ENCODE data around the gene NUDT8.

NUDT8 gene

DNA sequence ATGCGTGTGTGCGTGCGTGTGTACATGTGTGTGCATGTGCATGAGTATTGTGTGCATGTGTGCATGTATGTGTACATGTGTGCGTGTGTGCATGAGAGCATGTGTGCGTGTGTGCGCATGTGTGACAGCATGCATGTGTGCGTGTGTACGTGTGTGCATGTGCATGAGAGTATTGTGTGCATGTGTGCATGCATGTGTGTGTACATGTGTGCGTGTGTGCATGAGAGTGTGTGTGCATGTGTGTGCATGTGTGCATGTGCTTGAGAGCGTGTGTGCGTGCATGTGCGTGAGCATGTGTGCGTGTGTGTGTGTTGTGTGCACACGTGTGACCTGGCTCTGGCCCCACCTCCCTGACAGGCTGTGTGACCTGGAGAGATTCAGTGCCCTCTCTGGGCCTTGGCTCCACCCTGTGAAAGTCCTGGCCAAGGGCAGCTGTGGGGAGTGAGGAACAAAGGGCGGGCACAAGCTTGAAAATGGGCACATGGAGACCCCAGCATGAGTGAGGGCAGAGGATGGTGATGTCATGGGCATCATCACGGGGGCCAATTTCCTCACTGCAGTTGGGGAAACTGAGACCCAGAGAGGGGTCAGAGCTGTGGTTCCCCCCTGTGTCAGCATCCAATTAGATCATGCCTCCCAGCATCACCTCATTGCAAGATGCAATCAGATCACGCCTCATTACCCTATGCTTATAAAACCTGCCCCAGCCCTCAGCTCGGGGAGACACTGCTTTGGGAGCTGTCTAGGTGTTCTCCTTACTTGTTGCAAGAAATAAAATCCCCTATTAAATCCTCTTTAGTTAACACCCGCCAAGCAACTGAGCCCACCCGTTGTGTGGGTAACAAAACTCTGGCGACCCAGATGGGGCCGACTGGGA lies 20.1 kb upstream of the NUDT8 start:
- peaks cover 0 to 3% of the 10 kb centered on the region in 2 donors for H3K36me3 Mint-ChIP-seq
- H3K27ac Mint-ChIP-seq: peak overlapping the region; percentile 94
- no peaks in the 10 kb centered on the region for H3K27me3 Mint-ChIP-seq
- no peaks in the 10 kb centered on the region for H3K9me3 Mint-ChIP-seq
- H3K4me1 Mint-ChIP-seq: peaks cover 47 to 64% of the 10 kb centered on the region in 2 donors
- peak overlapping the region; percentile 79 to 88 for H3K4me3 Mint-ChIP-seq
- no peak for ATAC-seq (replicated peaks)
- no peak for DNase-seq

DNA sequence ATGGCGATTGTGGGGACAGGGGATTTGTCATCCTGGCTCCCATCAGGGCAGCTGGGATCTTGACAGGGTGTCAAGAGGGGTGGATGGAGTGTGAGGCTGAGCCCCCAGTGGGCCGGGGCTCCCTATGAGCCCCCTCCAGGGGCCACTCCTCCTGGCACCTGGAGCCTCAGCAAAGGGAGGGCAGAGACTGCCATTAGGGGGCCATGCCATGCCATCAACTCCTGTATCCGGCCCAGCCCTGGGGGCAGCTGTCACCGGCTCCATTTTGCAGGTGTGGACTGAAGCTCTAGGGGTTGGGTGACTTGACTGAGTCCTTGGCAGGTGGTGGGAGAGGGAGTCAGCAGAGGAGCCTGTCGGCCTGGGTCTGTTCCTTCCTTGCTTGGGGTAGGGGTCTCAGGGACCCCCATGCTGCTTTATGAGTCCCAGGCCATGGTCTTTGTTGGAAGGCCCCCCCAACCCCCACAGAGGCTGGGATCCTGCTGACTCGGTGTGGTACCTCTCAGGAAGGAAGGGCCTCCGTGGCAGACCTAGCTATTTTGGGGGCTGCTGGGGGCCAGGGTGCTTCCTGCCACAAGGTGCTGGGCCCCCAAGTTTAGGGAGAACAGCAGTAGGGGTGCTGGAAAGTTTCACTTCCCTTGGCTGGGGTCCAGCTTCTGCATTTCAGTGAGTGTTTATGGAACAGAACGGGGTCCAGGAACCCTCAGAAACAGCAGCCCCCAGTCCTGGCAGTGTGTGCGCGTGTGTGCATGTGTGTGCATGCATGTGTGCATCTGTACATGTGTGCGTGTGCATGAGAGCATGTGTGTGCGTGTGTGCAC lies 19.3 kb upstream of the NUDT8 start:
- DNase-seq: no peak

DNA sequence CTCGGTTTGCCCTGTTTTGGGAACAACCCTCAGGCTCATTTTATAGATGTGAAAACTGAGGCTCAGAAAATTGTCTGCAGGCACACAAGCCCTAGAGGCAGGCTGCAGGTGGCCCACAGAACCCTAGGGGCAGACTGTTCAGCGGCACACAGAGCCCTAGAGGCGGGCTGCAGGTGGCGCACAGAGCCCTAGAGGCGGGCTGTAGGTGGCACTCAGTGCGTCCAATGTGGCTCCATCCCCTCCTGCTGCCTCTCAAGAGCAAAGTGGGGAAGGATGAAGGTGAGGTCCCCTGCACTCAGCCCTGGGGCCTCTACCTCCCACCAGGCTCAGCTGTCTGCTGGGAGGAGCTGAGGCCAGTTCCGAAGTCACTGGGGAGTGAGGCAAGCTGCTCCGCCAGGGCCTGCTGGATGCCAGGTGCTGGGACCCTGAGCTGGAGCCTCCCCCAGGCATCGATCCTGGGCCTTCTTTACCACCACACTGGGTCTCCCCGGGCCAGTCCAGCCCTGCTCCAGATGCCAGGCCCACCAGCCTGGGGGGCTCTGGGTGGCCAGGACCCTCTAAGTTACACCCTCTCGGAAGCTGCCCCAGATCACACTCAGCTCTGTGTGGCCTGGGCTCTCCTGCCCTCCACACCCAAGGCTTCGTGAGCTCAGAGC lies 18.5 kb upstream of the NUDT8 start:
- H3K36me3 Mint-ChIP-seq: peaks cover 0 to 3% of the 10 kb centered on the region in 2 donors
- H3K4me3 Mint-ChIP-seq: no peak overlapping the region
- peak overlapping the region; percentile 80 for H3K27ac Mint-ChIP-seq
- peak; percentile 68 for DNase-seq
- peak; percentile 88 to 90 for ATAC-seq (replicated peaks)
- H3K27me3 Mint-ChIP-seq: no peaks in the 10 kb centered on the region
- H3K9me3 Mint-ChIP-seq: no peaks in the 10 kb centered on the region
- H3K4me1 Mint-ChIP-seq: peaks cover 51 to 68% of the 10 kb centered on the region in 2 donors

More for the DNA sequence above, 19.3 kb upstream of the NUDT8 start:
- peak; percentile 13 to 17 for ATAC-seq (replicated peaks)
- Mint-ChIP-seq H3K4me1 (peaks cover 51 to 68% of the 10 kb centered on the region in 2 donors), H3K9me3 (no peaks in the 10 kb centered on the region), H3K27ac (peak overlapping the region; percentile 80), H3K27me3 (no peaks in the 10 kb centered on the region), H3K36me3 (peaks cover 0 to 3% of the 10 kb centered on the region in 2 donors), H3K4me3 (peak overlapping the region; percentile 25 to 64)

DNA sequence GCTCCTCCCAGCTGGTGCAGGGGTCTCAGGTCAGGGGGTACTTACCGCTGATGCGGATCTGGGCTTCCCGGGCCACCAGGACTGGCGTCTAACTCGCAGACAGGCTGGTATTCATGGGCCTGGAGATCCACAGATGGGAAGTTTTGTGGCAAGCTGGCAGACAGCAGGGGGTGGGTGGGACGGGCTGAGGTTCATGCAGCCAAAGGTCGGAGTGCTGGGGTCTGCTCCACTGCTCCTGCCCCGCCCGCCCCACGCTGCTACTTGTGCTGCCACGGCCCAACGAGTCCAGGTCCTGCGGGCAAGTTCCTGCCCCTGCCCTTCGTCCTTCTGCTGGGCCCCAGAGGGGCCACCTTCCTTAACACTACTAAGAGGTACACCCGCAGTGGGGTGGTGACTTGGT lies 17.7 kb upstream of the NUDT8 start:
- Mint-ChIP-seq H3K4me1 (peaks cover 51 to 68% of the 10 kb centered on the region in 2 donors), H3K36me3 (peaks cover 0 to 3% of the 10 kb centered on the region in 2 donors), H3K9me3 (no peaks in the 10 kb centered on the region), H3K27ac (no peak overlapping the region), H3K27me3 (no peaks in the 10 kb centered on the region), H3K4me3 (peak overlapping the region in 1 of 2 donors; percentile 51)
- DNase-seq: no peak
- ATAC-seq (replicated peaks): no peak

DNA sequence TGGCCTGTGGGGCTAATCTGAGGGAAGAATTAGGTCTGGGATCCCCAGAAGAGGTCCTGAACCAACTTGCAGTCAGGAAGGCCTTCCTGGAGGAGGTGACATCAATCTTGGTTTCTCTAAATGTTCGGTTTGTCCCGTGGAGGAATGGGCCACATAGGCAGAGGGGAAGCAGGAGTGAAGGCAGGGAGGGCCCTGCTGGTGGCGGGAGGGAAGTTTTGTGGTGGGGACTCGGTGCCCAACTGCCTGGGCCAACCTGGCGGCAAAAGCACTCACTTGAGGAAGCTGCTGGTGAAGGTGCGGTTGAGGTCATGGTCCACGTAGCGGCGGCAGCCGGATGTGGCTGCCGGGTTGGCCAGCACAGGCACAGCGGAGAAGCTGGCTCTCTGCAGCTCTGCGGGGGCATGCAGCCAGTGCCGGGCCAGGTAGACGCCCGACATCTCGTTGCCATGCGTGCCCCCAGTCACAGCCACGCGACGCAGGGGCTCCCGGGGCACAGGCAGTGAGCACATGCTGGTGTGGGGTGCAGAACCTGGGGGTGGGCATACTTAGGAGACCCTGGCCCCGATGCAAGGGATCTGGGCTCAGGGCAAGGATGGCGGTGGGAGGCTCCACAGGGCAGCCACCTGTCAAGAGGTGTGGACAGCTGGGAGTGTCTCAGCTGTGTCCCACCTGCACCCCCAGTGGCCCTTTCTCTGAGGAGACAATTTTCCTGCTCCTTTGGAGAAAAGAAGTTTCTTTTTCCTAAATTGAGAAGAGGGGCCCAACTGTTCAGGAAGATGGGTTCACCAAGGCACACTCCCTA lies 17.0 kb upstream of the NUDT8 start:
- H3K27ac Mint-ChIP-seq: peak overlapping the region; percentile 70

DNA sequence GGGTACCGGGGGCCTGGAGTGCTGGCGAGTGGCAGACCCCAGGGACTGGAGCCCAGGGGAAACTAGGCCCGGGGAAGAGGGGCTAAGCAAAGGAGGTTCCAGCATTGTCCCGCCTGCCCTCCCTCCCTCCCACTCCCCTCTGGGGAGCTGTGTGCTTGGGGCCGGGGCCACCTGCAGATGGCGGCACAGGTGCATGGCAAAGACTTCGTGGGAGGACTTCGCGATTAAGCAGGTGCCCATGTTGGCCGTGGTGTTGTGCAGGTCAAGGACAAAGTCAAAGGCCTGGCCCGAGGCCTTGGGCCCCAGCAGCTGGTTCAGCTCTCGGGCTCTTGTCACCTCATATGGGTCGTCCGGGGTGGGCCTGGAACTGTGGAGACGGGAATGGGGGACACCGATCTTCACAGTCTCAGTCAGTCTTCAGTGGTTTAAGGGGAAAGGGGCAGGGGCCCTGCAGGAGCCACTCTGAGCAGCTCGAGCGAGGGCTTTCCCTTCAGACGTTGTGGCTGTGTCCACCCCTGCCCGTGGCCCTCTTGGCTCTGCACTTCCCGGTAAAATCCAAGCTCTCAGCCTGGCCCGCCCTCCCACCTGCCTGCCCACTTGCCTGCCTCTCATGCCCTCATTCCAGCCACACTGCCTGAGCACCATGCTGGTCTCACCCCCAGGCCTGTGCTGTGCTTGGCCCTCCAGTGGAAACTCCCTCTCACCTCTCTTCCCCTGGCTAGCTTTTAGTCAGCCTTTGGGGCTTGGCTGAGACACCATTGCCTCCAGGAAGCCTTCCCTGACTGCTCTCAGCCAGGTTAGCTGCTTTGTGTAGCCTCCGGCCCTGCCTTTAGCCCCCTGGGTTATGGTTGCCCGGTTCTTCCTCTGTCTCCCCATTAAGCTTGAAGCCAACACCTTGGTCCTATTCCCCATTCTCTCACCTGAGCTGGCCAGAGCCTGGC lies 16.1 kb upstream of the NUDT8 start:
- Mint-ChIP-seq H3K36me3 (peaks cover 0 to 3% of the 10 kb centered on the region in 2 donors), H3K27me3 (no peaks in the 10 kb centered on the region), H3K9me3 (no peaks in the 10 kb centered on the region), H3K4me3 (no peak overlapping the region), H3K4me1 (peaks cover 53 to 63% of the 10 kb centered on the region in 2 donors), H3K27ac (peak overlapping the region; percentile 47)
- DNase-seq (no peak), ATAC-seq (replicated peaks) (peak in 1 of 2 donors; percentile 16)

More for the DNA sequence above, 17.0 kb upstream of the NUDT8 start:
- Mint-ChIP-seq H3K27me3 (no peaks in the 10 kb centered on the region), H3K4me1 (peaks cover 53 to 68% of the 10 kb centered on the region in 2 donors), H3K4me3 (peak overlapping the region; percentile 57 to 59), H3K36me3 (peaks cover 0 to 3% of the 10 kb centered on the region in 2 donors), H3K9me3 (no peaks in the 10 kb centered on the region)
- peak; percentile 61 for DNase-seq
- ATAC-seq (replicated peaks): peak; percentile 50 to 63

DNA sequence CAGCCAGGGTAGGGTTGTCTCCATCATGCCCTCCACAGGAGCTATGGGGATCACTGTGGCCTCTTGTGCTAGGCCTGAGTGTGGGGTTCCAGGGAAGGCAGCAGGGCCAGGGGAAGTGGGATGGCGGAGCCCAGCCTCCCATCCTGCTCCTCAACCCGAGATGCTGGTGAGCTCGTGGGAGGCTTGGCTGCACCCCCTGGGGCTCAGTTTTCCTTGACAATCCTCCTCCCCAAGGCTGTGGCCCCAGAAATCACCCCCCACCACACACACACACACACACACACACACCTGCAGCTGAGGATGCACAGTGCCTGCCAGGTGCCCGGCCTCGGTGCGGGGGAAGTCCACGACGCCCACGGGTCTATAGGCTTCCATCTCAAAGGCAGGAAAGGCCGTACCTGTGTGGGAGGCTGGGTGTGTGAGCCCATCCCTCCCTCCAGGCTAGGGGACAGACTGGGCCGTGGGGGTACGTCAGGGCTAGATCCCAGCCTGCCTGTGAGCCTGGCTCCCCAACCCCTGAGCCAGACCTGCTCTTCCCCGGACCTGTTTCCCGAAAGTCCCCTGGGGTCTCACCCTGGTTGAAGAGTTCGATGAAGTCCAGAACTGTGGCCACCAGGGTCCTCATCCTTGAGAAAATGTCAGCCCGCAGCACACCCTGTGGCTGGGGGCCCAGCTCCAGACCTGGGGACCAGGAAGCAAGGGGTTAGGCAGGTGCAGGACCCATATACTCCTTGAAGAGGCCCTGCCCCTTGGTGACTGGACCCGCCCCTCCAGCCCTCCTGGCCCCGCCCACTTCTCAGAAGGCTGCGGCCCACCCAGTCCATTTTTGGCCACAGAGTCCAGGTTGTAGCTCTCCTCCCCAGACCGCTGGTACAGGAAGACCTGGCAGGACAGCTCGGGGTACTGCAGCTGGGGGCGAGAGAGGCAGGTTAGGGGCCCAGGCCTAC lies 15.0 kb upstream of the NUDT8 start:
- DNase-seq: no peak
- Mint-ChIP-seq H3K36me3 (no peaks in the 10 kb centered on the region), H3K27me3 (peaks cover 0 to 5% of the 10 kb centered on the region in 2 donors), H3K4me1 (peaks cover 47 to 60% of the 10 kb centered on the region in 2 donors), H3K4me3 (no peak overlapping the region), H3K9me3 (no peaks in the 10 kb centered on the region), H3K27ac (no peak overlapping the region)
- ATAC-seq (replicated peaks): no peak

DNA sequence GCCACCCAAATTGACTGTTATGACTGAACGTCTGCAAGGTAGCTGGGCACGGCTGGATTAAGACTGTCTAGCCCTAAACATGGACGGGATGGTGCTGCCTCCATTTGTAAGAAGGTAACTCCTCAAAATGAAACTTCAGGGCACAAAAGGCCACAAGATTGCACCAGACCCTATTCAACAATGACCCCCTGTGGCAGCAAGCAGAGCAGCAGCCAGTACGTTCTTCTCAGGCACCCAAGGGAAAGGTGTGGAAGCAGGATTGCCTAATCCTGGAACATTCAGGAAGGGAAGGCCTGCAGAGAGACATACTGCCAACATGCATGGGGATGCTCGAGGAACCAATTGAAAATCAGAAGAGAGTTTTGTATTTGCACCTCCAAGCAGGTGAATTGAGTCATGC lies 14.3 kb upstream of the NUDT8 start:
- H3K4me1 Mint-ChIP-seq: peaks cover 40 to 53% of the 10 kb centered on the region in 2 donors
- H3K4me3 Mint-ChIP-seq: no peak overlapping the region
- H3K36me3 Mint-ChIP-seq: no peaks in the 10 kb centered on the region
- no peak for DNase-seq
- ATAC-seq (replicated peaks): no peak
- peaks cover 0 to 5% of the 10 kb centered on the region in 2 donors for H3K27me3 Mint-ChIP-seq
- H3K9me3 Mint-ChIP-seq: no peaks in the 10 kb centered on the region
- H3K27ac Mint-ChIP-seq: no peak overlapping the region

DNA sequence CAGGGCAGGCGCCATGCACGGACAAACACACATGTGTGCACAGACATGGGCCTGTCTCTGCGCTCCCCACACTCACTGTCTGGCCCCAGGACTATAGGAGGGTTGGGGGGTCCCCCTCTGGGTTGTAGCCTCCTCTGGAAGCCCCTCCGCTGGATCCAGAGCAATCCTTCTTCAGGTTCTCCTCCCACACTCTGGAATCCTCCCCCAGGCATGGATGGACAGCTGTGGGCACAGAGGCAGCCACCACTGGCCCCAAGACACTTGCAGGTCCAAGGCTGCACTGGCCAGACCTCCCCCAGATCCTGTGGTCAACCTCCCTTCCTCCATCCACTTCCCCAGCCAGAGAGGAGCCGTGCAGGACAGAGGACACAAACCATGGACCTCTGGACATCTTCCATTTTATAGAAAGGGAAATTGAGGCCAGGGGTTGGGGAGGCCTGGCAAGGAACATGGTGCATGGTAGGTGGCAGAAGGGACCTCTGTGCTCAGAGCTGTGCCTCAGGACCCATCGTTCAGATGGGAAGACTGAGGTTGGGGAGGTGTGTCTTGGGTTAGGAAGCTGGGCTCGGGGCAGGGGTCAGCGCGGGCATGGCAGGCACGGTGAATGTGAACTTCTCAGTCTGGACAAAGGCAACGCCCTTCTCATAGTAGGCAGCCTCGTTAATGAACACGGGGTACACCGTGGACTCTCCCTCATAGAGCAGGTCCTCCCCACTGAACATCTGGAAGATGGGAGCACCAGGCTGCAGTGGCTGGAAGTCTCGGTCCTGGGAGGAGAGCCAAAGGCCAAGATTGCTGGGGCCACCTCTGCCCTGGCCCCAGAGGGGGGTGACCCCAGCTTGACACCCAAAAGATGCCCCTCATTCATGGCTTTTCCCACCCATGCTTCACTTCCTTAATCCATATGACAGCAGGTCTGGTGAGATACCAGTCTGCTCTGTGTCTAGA lies 12.7 kb upstream of the NUDT8 start:
- Mint-ChIP-seq H3K27ac (peak overlapping the region; percentile 10), H3K9me3 (no peaks in the 10 kb centered on the region), H3K36me3 (no peaks in the 10 kb centered on the region), H3K4me3 (no peak overlapping the region), H3K4me1 (peaks cover 29 to 38% of the 10 kb centered on the region in 2 donors), H3K27me3 (peaks cover 0 to 5% of the 10 kb centered on the region in 2 donors)
- DNase-seq (no peak), ATAC-seq (replicated peaks) (no peak)

DNA sequence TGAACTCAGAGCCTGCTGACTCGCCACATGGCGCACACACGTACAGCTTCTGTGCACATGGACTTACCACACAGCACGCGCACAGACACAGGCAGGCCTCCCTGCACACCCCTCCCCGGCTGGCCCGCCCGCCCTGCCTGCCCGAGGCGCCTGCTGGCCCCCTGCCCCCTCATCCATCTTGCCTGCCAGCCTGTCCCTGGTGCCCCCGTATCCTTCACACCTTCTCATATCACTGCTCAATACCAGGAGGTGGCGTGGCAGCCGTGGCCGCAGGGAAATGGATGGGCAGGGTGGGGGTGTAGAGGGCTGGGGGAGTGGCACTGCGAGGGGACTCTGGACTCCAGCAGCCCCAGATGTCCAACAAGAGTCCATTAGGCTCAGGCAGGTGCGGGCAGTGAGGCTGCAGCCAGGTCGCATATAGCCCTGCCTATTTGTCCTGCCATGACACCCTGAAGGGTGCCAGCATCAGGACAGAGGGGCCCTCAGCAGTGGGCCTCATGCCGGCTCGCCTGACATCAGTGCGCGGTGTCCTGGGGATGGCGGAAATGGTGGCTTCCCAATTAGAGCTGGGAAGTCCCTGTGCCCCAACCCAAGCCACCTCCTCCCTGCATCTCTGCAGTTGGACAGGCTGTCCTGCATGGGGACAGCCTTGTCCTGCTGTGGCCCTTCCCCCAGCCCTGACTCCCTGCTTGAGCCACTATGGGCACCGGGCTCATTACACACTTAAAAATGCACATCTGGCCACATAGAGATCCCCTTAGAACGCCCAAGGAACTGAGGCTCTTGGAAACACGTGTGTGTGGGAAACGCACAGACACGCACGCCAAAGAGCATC lies 11.8 kb upstream of the NUDT8 start:
- Mint-ChIP-seq H3K4me3 (no peak overlapping the region), H3K27me3 (peaks cover 0 to 5% of the 10 kb centered on the region in 2 donors), H3K27ac (no peak overlapping the region), H3K9me3 (no peaks in the 10 kb centered on the region), H3K36me3 (no peaks in the 10 kb centered on the region), H3K4me1 (peaks cover 25 to 37% of the 10 kb centered on the region in 2 donors)
- ATAC-seq (replicated peaks): no peak
- DNase-seq: no peak

All from stimulated activated naive B cell treated with anti-CD40 and anti-IgM and Interleukin-4, amounts not matched to agents 10 μg/mL and 1 μg/mL and 100 μg/mL, for 72 hours (primary cell).